Natural killer cell (primary cell): ENCODE data around the gene CCDC126. TPM values are rescaled to one million over a fixed set of nuclear protein-coding genes. Genes with fewer than 3 reads are reported as not detected.

ENCODE experiments used
- ATAC-seq, 3 donors: fragments of 150-1000 bp in 2 of 3; fragments of 200-7000 bp in 1 of 3; cut with Tn5 transposase; 1 replicate in 1 of 3; 2 replicates in 2 of 3; pipeline ENCODE4 v1.10.0; 2021; ENCODE audit warnings: mild to moderate bottlenecking in 2 of 3, moderate library complexity in 2 of 3
- DNase-seq, 2 donors: peaks; one replicate each; pipeline versions ENCODE4 v3.0.0 to v3.0.0-alpha.2; 2013 to 2021; ENCODE audit warnings: mixed read lengths in 1 of 2
- H3K27ac ChIP-seq: one replicate; pipeline ENCODE4 v1.5.1; 2013; ENCODE audit warnings: mild to moderate bottlenecking, low read length
- H3K27me3 ChIP-seq: one replicate; pipeline ENCODE4 v1.6.1; 2013; ENCODE audit warnings: low read length; ENCODE audit not compliant: control insufficient read depth, insufficient read depth
- H3K36me3 ChIP-seq: one replicate; pipeline ENCODE4 v1.6.1; 2013; ENCODE audit warnings: low read length; ENCODE audit not compliant: control insufficient read depth, insufficient read depth
- H3K4me1 ChIP-seq: one replicate; pipeline ENCODE4 v1.6.1; 2013; ENCODE audit warnings: low read length; ENCODE audit not compliant: control insufficient read depth, insufficient read depth
- H3K4me3 ChIP-seq: one replicate; pipeline ENCODE4 v1.5.1; 2013; ENCODE audit warnings: low read length
- H3K9me3 ChIP-seq: one replicate; pipeline ENCODE4 v1.6.1; 2013; ENCODE audit warnings: low read length; ENCODE audit not compliant: control insufficient read depth, insufficient read depth
- H3K27ac Mint-ChIP-seq, 2 donors: one replicate each; pipeline ENCODE4 v1.8.0; 2022; ENCODE audit warnings: mild to moderate bottlenecking in 2 of 2, mixed read lengths in 2 of 2, moderate library complexity in 1 of 2
- H3K27me3 Mint-ChIP-seq, 2 donors: one replicate each; pipeline ENCODE4 v1.8.0; 2022; ENCODE audit warnings: low read depth in 2 of 2, mixed read lengths in 2 of 2
- H3K36me3 Mint-ChIP-seq: one replicate; pipeline ENCODE4 v1.8.0; 2022; ENCODE audit warnings: mixed read lengths
- H3K4me1 Mint-ChIP-seq, 2 donors: one replicate each; pipeline ENCODE4 v1.8.0; 2022; ENCODE audit warnings: mixed read lengths in 2 of 2
- H3K4me3 Mint-ChIP-seq: one replicate; pipeline ENCODE4 v1.8.0; 2022; ENCODE audit warnings: mild to moderate bottlenecking, moderate library complexity, mixed read lengths
- H3K9me3 Mint-ChIP-seq, 2 donors: one replicate each; pipeline ENCODE4 v1.8.0; 2022; ENCODE audit warnings: mixed read lengths in 2 of 2
- CTCF ChIP-seq: fragments of 200-600 bp; IDR thresholded peaks from one replicate; pipeline ENCODE4 v1.8.0; 2022; ENCODE audit warnings: antibody characterized with exemption
- WGBS: methylation state at CpG from one replicate; pipeline ENCODE4 v1.1.7; 2013; ENCODE audit warnings: missing lambda C conversion rate; ENCODE audit not compliant: insufficient coverage; 5-methylcytosine and 5-hydroxymethylcytosine counted together
- intact Hi-C: fragments of 100-400 bp; cut with micrococcal nuclease; formaldehyde crosslinking; loops from one replicate; pipeline ENCODE4 v1.14.2; 2022
- total RNA-seq, 4 donors: library from RNA; stranded (reverse); fragments of 120-200 nt in 1 of 4; gene quantifications; one replicate each; pipeline versions ENCODE4 v1.2.3 to v1.2.4, GENCODE V29; 2013 to 2022

Gene CCDC126
- total RNA-seq, 3 donors from 2014 or later (not counting 1 experiment from before 2014, with no cell fraction given), result 13.4 to 19.0 (median 16.9) TPM

- Histone ChIP-seq H3K27me3 (no peaks in the 10 kb centered on the region), H3K36me3 (no peaks in the 10 kb centered on the region), H3K4me1 (no peaks in the 10 kb centered on the region), H3K27ac (no peak overlapping the region), H3K4me3 (no peak overlapping the region), H3K9me3 (no peaks in the 10 kb centered on the region)
- Mint-ChIP-seq H3K27ac (no peak overlapping the region), H3K9me3 (no peaks in the 10 kb centered on the region), H3K4me3 (no peak overlapping the region), H3K36me3 (no peaks in the 10 kb centered on the region), H3K4me1 (no peaks in the 10 kb centered on the region), H3K27me3 (peaks cover 11 to 18% of the 10 kb centered on the region in 2 donors)
- no CpG with 5 or more reads among the region's 1 CpG for WGBS
- DNase-seq, result no peak
- TF ChIP-seq CTCF, result no peak
- intact Hi-C loops, result no loop called here
- no peak for ATAC-seq
Observed at GRCh38 chr7:23590529-23590928, 6.7 kb upstream of the CCDC126 start.

GRCh38 chr7:23593706-23594105, 3.5 kb upstream of the CCDC126 start:
- Mint-ChIP-seq H3K27ac (no peak overlapping the region), H3K36me3 (no peaks in the 10 kb centered on the region), H3K4me1 (peaks cover 14% of the 10 kb centered on the region in 2 donors), H3K4me3 (no peak overlapping the region), H3K9me3 (no peaks in the 10 kb centered on the region), H3K27me3 (peaks cover 16 to 23% of the 10 kb centered on the region in 2 donors)
- no peak overlapping the region for H3K4me3 ChIP-seq
- no peak for TF ChIP-seq CTCF
- DNase-seq (no peak), ATAC-seq (no peak)
- H3K4me1 ChIP-seq, result peaks cover 9% of the 10 kb centered on the region
- intact Hi-C loops, result no loop called here
- H3K27ac ChIP-seq, result no peak overlapping the region
- H3K36me3 ChIP-seq, result no peaks in the 10 kb centered on the region
- no peaks in the 10 kb centered on the region for H3K27me3 ChIP-seq
- H3K9me3 ChIP-seq, result no peaks in the 10 kb centered on the region
- WGBS, result no CpG with 5 or more reads among the region's 1 CpG

GRCh38 chr7:23594879-23595604, 2.1 kb upstream of the CCDC126 start:
- Histone ChIP-seq H3K27ac (no peak overlapping the region), H3K4me1 (peaks cover 9% of the 10 kb centered on the region), H3K9me3 (no peaks in the 10 kb centered on the region), H3K4me3 (no peak overlapping the region), H3K27me3 (no peaks in the 10 kb centered on the region), H3K36me3 (no peaks in the 10 kb centered on the region)
- no peak for TF ChIP-seq CTCF
- ATAC-seq (no peak), DNase-seq (no peak)
- H3K4me3 Mint-ChIP-seq, result no peak overlapping the region
- H3K27me3 Mint-ChIP-seq, result peaks cover 16 to 23% of the 10 kb centered on the region in 2 donors
- no peaks in the 10 kb centered on the region for H3K36me3 Mint-ChIP-seq
- H3K27ac Mint-ChIP-seq, result no peak overlapping the region
- H3K9me3 Mint-ChIP-seq, result no peaks in the 10 kb centered on the region
- H3K4me1 Mint-ChIP-seq, result peaks cover 20 to 23% of the 10 kb centered on the region in 2 donors
- intact Hi-C loops, result no loop called here

GRCh38 chr7:23598296-23598695, 1.1 kb downstream of the CCDC126 start:
- Histone ChIP-seq H3K27me3 (no peaks in the 10 kb centered on the region), H3K36me3 (no peaks in the 10 kb centered on the region), H3K27ac (no peak overlapping the region), H3K4me1 (peaks cover 9% of the 10 kb centered on the region), H3K4me3 (peak overlapping the region; percentile 98), H3K9me3 (no peaks in the 10 kb centered on the region)
- intact Hi-C loops, result no loop called here
- WGBS, result 93% methylated on average over 2 of the region's 4 CpGs
- H3K27me3 Mint-ChIP-seq, result peaks cover 13 to 19% of the 10 kb centered on the region in 2 donors
- peak overlapping the region; percentile 97 for H3K4me3 Mint-ChIP-seq
- TF ChIP-seq CTCF, result no peak
- no peaks in the 10 kb centered on the region for H3K9me3 Mint-ChIP-seq
- ATAC-seq (no peak), DNase-seq (no peak)
- H3K4me1 Mint-ChIP-seq, result peaks cover 23 to 41% of the 10 kb centered on the region in 2 donors
- H3K27ac Mint-ChIP-seq, result peak overlapping the region; percentile 81 to 88
- no peaks in the 10 kb centered on the region for H3K36me3 Mint-ChIP-seq
